HG03135 (cell line): ENCODE data around the gene SETDB2.
"Not testable (repeated sequence)": the region's sequence is repeated elsewhere in the genome, so short reads cannot be mapped to it uniquely, and the experiment has no call there.

Experiments
- ATAC-seq: cut with Tn5 transposase; IDR thresholded peaks from one replicate; pipeline ENCODE4 v1.9.1; 2021; ENCODE audit warnings: mild to moderate bottlenecking, moderate library complexity; ENCODE audit not compliant: unreplicated experiment

Gene SETDB2

DNA sequence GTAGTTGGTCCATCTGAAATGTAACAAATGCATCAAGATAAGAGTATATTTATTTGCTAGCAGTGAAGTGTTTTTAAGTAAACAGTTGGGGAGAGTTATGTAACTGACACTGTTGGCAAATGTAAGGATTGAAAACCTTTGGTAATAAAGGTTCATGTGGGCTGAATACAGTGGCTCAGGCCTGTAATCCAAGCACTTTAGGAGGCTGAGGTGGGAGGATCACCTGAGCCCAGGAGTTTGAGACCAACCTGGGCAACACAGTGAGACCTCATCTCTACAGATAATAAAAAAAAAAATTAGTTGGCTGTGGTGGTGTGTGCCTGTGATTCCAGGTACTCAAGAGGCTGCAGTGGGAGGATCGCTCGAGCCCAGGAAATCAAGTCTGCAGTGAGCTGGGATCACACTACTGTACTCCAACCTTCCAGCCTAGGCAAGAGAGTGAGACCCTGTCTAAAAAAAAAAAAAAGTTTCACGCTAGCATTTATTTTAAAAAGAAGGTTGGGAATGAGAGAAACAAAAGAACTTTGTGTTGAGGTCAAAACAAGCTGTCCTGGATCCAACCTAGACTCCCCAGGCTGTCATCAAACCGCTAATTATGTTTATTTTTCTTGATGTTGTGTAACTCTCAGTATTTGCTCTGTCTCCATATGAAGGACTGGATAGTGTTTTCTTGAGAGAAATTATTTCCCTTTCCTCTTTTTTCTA, 20.7 kb downstream of the SETDB2 start:
- ATAC-seq = no peak

GRCh38 chr13:49466292-49466838, 22.3 kb downstream of the SETDB2 start:
- no peak for ATAC-seq

GRCh38 chr13:49472186-49472585, 28.1 kb downstream of the SETDB2 start:
- no peak for ATAC-seq

DNA sequence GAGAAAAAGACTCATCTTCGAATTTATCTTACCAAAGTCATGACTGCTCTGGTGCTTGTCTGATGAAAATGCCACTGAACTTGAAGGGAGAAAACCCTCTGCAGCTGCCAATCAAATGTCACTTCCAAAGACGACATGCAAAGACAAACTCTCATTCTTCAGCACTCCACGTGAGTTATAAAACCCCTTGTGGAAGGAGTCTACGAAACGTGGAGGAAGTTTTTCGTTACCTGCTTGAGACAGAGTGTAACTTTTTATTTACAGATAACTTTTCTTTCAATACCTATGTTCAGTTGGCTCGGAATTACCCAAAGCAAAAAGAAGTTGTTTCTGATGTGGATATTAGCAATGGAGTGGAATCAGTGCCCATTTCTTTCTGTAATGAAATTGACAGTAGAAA, 32.5 kb downstream of the SETDB2 start:
- ATAC-seq = no peak

- ATAC-seq = no peak
Measured at GRCh38 chr13:49481788-49482187, 37.7 kb downstream of the SETDB2 start.

GRCh38 chr13:49488563-49488962, 44.5 kb downstream of the SETDB2 start:
- ATAC-seq = no peak

DNA sequence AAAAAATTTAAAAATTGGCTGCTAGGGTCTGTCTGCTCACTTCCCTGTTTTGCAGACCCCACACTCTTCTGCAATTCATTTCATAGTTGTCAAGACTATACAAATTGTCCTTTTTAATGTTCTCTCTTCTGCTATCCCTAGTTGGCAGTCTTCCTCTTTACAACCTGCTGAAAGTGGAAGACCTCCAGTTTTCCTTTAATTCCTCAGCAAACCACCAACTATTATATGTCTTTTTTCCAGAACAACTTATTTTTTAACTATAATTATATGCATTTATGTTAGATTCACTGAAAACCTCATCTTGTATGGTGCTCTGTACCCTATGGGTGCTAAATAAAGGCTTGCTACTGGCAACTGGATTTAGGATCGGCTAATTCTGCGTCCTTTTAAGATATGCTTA, 50.6 kb downstream of the SETDB2 start:
- ATAC-seq = no peak

- peak; percentile 81 for ATAC-seq
Measured at GRCh38 chr13:49495783-49496762, 52.0 kb downstream of the SETDB2 start, which contains the start of gene PHF11. PHF11 (plus strand) TSS chr13:49495953; CDS start chr13:49496002, 49 bp downstream.

GRCh38 chr13:49496837-49497236, 52.8 kb downstream of the SETDB2 start:
- ATAC-seq = not testable (repeated sequence)

DNA sequence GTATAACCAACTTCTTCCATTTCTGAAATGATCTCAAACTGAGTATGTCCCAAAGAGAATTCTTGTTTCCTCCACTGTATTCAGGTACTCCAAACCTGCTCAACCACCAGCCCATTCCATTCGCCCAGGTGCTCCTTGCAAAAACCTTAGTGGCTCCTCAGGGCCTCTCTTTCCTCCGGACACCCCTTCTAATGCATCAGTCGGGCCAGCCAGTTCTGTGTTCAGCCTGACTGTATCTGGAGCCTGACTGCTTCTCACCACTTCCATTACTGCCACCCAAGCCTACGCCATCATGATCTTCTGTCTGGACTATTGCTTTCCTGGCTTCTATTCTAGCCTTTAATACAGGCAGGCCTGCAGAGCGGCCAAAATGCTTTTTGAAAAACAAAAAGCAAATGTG, 53.2 kb downstream of the SETDB2 start:
- no peak for ATAC-seq

- ATAC-seq = no peak
Measured at GRCh38 chr13:49498206-49498605, 54.1 kb downstream of the SETDB2 start.

DNA sequence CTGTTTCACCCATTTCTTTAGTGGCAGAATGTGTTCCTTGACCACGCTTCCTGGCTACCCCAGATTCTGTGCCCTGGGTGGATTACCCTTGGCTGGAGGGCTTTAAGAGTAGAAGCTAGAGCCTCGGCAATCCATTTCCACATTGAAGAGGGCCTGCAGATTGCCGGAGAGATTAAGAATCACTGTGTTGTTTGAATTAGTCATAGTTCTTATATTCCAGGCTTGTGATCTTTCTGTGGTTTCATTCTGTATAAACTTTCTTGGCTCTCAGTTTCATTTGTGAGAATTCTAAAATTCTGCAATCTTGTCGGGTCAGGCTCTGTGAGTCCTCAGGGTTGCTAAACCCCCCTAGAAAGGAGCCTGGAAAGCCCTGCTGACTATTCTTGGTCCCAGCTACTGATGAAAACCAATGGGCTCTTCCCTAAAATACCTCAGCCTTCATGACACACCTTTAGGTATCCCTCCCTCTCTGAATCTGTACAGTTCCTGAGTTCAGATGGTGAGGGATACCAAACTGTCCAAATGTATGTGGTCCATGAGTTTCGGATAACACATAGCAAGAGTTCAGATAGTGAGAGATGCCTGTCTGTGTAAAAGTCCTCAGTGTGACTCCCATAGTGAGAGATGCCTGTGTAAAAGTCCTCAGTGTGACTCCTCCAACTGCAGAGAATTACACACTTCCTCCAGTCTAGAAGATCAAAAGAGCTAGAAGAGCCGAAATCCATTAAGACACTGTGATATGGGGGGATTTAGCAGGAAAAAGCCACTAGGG, 56.0 kb downstream of the SETDB2 start:
- ATAC-seq = no peak

DNA sequence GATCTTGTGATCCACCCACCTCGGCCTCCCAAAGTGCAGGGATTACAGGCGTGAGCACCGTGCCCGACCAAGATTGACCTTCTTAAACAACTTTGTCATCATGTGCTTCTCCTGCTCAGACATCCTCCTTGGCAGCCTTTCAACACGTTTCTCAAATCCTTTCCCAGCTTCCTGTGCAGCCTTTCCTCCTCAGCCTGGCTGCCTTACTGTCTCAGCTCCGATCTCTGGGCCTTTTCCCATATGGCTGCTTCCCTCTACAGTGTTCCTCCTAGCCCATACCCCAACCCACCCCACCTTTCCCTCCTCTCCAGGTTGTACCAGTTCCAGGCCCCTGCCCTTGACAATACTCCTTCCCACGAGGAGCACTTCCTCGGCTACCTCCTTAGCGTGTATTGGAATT, 58.9 kb downstream of the SETDB2 start:
- no peak for ATAC-seq

DNA sequence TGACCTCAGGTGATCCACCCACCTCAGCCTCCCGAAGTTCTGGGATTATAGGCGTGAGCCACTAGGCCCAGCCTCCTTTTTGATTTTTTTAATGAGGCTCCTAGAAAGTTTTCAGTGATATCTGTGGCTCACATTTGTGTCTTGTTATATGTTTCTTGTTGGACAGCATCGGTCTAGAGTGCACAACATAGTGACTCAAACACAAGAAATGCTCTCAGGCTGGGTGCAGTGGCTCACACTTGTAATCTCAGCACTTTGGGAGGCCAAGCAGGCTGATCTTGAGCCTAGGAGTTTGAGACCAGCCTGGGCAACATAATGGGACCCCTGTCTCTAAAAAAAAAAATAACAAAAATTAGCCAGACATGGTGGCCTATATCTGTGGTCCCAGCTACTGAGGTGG, 59.9 kb downstream of the SETDB2 start:
- ATAC-seq = no peak

DNA sequence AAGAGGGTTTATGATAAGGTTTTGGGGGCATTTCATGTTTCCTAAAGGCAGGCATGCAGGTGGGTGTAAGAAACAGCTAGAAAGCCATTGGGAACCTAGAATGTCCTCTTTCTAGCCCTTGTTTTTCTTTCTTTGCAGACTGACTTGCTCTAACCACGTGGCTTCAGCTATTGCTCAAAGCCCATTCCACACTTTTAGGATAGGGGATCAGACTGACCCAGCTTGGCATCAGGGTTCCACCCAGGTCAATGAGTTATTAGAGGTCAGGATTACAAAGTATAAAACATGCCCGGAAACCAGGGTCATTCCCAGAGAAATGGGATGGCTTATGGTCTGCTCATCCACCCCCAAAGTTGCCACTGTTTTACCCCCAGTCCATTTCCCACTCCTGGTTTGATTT, 68.5 kb downstream of the SETDB2 start:
- no peak for ATAC-seq

GRCh38 chr13:49516467-49516866, 72.4 kb downstream of the SETDB2 start:
- no peak for ATAC-seq

GRCh38 chr13:49517461-49517860, 73.4 kb downstream of the SETDB2 start:
- ATAC-seq = no peak

DNA sequence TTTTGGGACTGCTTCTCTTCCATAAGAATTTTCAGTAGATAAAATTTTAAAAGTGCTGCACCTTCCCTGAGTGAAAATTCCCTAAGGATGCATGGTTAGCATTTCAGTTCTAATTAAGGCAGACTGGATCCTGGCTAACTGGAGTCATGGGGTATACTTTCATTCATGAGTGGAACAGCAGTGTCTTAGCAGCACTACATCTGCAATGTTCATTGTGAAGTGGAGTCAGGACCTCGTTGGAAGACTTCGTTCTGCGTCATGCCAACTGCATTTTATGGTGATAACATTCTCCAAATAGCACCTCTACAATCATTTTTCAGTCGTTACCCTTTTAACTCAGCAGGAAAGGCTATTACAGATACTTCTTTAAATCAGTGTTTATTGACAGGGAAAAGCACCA, 77.2 kb downstream of the SETDB2 start:
- ATAC-seq = no peak

DNA sequence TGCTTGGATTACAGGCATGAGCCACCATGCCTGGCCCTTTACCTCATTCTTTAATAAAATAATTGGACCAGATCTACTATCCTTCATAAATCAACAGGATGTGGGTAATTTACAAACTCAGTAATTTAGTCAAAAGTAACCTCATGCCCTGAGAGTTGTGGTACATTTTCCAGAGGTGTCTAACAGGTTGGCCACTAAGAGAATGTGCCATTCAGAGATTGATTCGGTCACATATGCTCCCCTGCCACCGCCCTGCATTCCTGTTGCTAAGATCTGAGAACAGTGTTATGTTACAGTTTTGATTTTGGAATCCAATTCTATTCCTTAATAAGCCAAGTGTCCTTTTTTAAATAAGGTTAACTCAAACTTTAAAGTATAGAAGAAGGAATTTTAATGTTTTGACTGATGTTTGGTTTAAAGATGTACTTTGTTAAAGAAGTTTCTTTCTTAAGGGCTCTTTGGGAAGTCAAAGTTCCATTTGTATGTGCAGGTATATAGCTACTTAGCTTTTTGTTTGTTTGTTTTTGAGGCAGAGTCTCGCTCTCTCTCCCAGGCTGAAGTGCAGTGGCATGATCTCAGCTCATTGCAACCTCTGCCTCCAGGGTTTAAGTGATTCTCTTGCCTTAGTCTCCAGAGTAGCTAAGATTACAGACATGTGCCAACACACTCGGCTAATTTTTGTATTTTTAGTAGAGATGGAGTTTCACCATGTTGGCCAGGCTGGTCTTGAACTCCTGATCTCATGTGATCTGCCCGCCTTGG, 80.8 kb downstream of the SETDB2 start:
- ATAC-seq = no peak

- ATAC-seq = no peak
Measured at GRCh38 chr13:49527123-49527522, 83.0 kb downstream of the SETDB2 start.
